H1 (cell line): ENCODE results near the gene PPFIA2. TPM values are rescaled to one million over a fixed set of nuclear protein-coding genes. Genes with fewer than 3 reads are reported as not detected.

Experiments used
- CTCF ChIA-PET: fragments of 300-600 bp; sonication (Branson Sonifier 250); formaldehyde crosslinking; loops from one replicate; lab custom pipeline; 2021; ENCODE audit not compliant: partially characterized antibody; lab: Charles Lee
- POLR2A ChIA-PET: fragments of 300-600 bp; sonication (Branson Sonifier 250); formaldehyde crosslinking; loops from one replicate; lab custom pipeline; 2021; ENCODE audit warnings: inconsistent platforms; ENCODE audit not compliant: partially characterized antibody; lab: Charles Lee
- DNase-seq, 2 experiments: peaks; one replicate each; pipeline versions ENCODE4 v3.0.0 to v3.0.0-alpha.2; 2010 to 2022; ENCODE audit warnings: low spot score in 2 of 2, low read depth in 1 of 2, mixed read lengths in 1 of 2
- FAIRE-seq: peaks from 2 replicates; lab custom pipeline; 2011; peaks lifted over from hg19 to GRCh38; lab: Jason Lieb, UNC
- H2AFZ ChIP-seq: 2 replicates; pipeline ENCODE4 v1.8.1; 2012; ENCODE audit warnings: low read length, inconsistent platforms
- H2AK5ac ChIP-seq: 2 replicates; pipeline ENCODE4 v1.6.1; 2013; ENCODE audit warnings: low read depth, low read length
- H2BK120ac ChIP-seq: replicated peaks from 2 replicates; pipeline ENCODE3; 2013; ENCODE audit warnings: low read depth, low read length, inconsistent platforms
- H2BK12ac ChIP-seq: 2 replicates; pipeline ENCODE4 v1.6.1; 2013; ENCODE audit warnings: low read depth, low read length
- H2BK15ac ChIP-seq: 2 replicates; pipeline ENCODE4 v1.6.1; 2013; ENCODE audit warnings: low read length
- H2BK20ac ChIP-seq: 2 replicates; pipeline ENCODE4 v1.6.1; 2013; ENCODE audit warnings: low read length
- H2BK5ac ChIP-seq: 2 replicates; pipeline ENCODE4 v1.6.1; 2013; ENCODE audit warnings: low read depth, low read length
- H3K14ac ChIP-seq: 2 replicates; pipeline ENCODE4 v1.6.1; 2013; ENCODE audit warnings: inconsistent platforms; ENCODE audit not compliant: insufficient read length
- H3K18ac ChIP-seq: 2 replicates; pipeline ENCODE4 v1.6.1; 2013; ENCODE audit warnings: low read length; ENCODE audit errors: extremely low read depth
- H3K23ac ChIP-seq: 2 replicates; pipeline ENCODE4 v1.6.1; 2013; ENCODE audit warnings: inconsistent platforms; ENCODE audit not compliant: insufficient read length
- H3K23me2 ChIP-seq: 2 replicates; pipeline ENCODE4 v1.6.1; 2013; ENCODE audit warnings: low read depth, low read length
- H3K27ac ChIP-seq: 2 replicates; pipeline ENCODE4 v1.6.1; 2011; ENCODE audit warnings: low read depth, low read length, inconsistent platforms
- H3K27me3 ChIP-seq, 4 experiments: replicated peaks in 1 of 4; 1 replicate in 1 of 4; 2 replicates in 3 of 4; pipeline versions ENCODE4 v1.6.1 to v1.8.1; 2011 to 2013; ENCODE audit warnings: low read length in 3 of 4, mild to moderate bottlenecking in 3 of 4, inconsistent platforms in 2 of 4, mixed read lengths in 2 of 4, moderate library complexity in 1 of 4; ENCODE audit not compliant: control insufficient read depth in 3 of 4, insufficient read depth in 3 of 4; ENCODE audit errors: extremely low read depth in 1 of 4
- H3K36me3 ChIP-seq, 4 experiments: 2 replicates each; pipeline versions ENCODE4 v1.6.1 to v1.8.1; 2011 to 2013; ENCODE audit warnings: mild to moderate bottlenecking in 4 of 4, low read length in 3 of 4, moderate library complexity in 2 of 4, control low read depth in 1 of 4, inconsistent platforms in 1 of 4; ENCODE audit not compliant: insufficient read depth in 4 of 4, control insufficient read depth in 2 of 4
- H3K4ac ChIP-seq: replicated peaks from 2 replicates; pipeline ENCODE3; 2013; ENCODE audit warnings: low read length, low read depth, mixed read lengths, inconsistent platforms; ENCODE audit not compliant: insufficient read length
- H3K4me1 ChIP-seq, 4 experiments: replicated peaks in 1 of 4; 1 replicate in 1 of 4; 2 replicates in 3 of 4; pipeline versions ENCODE4 v1.6.1 to v1.8.1; 2011 to 2013; ENCODE audit warnings: low read length in 3 of 4, inconsistent platforms in 2 of 4, mixed read lengths in 1 of 4; ENCODE audit not compliant: insufficient read depth in 4 of 4, control insufficient read depth in 3 of 4
- H3K4me2 ChIP-seq, 2 experiments: 2 replicates each; pipeline versions ENCODE4 v1.6.1 to v1.8.1; 2011 to 2013; ENCODE audit warnings: low read depth in 2 of 2, low read length in 2 of 2, control low read depth in 1 of 2, inconsistent platforms in 1 of 2, mild to moderate bottlenecking in 1 of 2; ENCODE audit not compliant: insufficient read depth in 1 of 2
- H3K4me3 ChIP-seq, 4 experiments: fragments of 200-600, 300-600 bp in 1 of 4; sonication (generic), shearing (Covaris generic), sonication (Bioruptor Twin) in 1 of 4; 2 replicates each; pipeline versions ENCODE4 v1.5.1 to v1.8.1; 2011 to 2016; ENCODE audit warnings: low read length in 4 of 4, low read depth in 3 of 4, control low read depth in 2 of 4, inconsistent platforms in 2 of 4, mild to moderate bottlenecking in 2 of 4, mixed read lengths in 1 of 4, moderate library complexity in 1 of 4; ENCODE audit not compliant: insufficient read depth in 2 of 4; ENCODE audit errors: extremely low read depth in 1 of 4
- H3K56ac ChIP-seq: replicated peaks from 2 replicates; pipeline ENCODE3; 2013; ENCODE audit warnings: low read depth, mild to moderate bottlenecking, mixed read lengths, low read length, inconsistent platforms; ENCODE audit not compliant: insufficient read length
- H3K79me1 ChIP-seq: 2 replicates; pipeline ENCODE4 v1.6.1; 2013; ENCODE audit warnings: low read depth, low read length, control low read depth
- H3K79me2 ChIP-seq, 2 experiments: 2 replicates each; pipeline versions ENCODE4 v1.6.1 to v1.8.1; 2012 to 2013; ENCODE audit warnings: low read length in 2 of 2, mild to moderate bottlenecking in 2 of 2, inconsistent platforms in 1 of 2; ENCODE audit not compliant: insufficient read depth in 2 of 2, control insufficient read depth in 1 of 2
- H3K9ac ChIP-seq, 4 experiments: replicated peaks in 1 of 4; 1 replicate in 1 of 4; 2 replicates in 3 of 4; pipeline versions ENCODE4 v1.6.1 to v1.8.1; 2011 to 2013; ENCODE audit warnings: low read depth in 3 of 4, low read length in 3 of 4, control low read depth in 2 of 4, mild to moderate bottlenecking in 2 of 4, moderate library complexity in 2 of 4, inconsistent platforms in 1 of 4; ENCODE audit errors: extremely low read depth in 1 of 4
- H3K9me3 ChIP-seq, 2 experiments: 2 replicates each; pipeline versions ENCODE4 v1.6.1 to v1.8.1; 2012 to 2013; ENCODE audit warnings: mild to moderate bottlenecking in 2 of 2, moderate library complexity in 2 of 2, control low read depth in 1 of 2, inconsistent platforms in 1 of 2, low read depth in 1 of 2, low read length in 1 of 2, mixed read lengths in 1 of 2; ENCODE audit not compliant: insufficient read depth in 2 of 2
- H4K20me1 ChIP-seq, 2 experiments: replicated peaks in 1 of 2; 2 replicates each; pipeline versions ENCODE3 to v1.8.1; 2011 to 2013; ENCODE audit warnings: inconsistent platforms in 2 of 2, low read length in 2 of 2, mild to moderate bottlenecking in 1 of 2; ENCODE audit not compliant: insufficient read depth in 2 of 2, control insufficient read depth in 1 of 2
- H4K5ac ChIP-seq: 2 replicates; pipeline ENCODE4 v1.6.1; 2013; ENCODE audit warnings: low read length, low read depth, mixed read lengths, inconsistent platforms; ENCODE audit not compliant: insufficient read length
- H4K8ac ChIP-seq: 2 replicates; pipeline ENCODE4 v1.8.0; 2013; ENCODE audit warnings: mild to moderate bottlenecking, moderate library complexity, low read length, inconsistent platforms; ENCODE audit not compliant: insufficient read depth; ENCODE audit errors: extremely low read depth
- H4K91ac ChIP-seq: replicated peaks from 2 replicates; pipeline ENCODE3; 2013; ENCODE audit warnings: low read length, mixed read lengths, inconsistent platforms; ENCODE audit not compliant: insufficient read length
- CEBPB ChIP-seq: IDR thresholded peaks from 2 replicates; pipeline ENCODE4 v1.6.1; 2012; ENCODE audit warnings: low read depth, low read length
- CHD2 ChIP-seq: IDR thresholded peaks from 2 replicates; pipeline ENCODE4 v1.6.1; 2012; ENCODE audit warnings: low read length, improper control_type of control experiment
- HDAC6 ChIP-seq: IDR thresholded peaks from one replicate; pipeline ENCODE4 v1.7.1; 2012; ENCODE audit warnings: low read depth, mild to moderate bottlenecking, inconsistent platforms, low read length, moderate library complexity
- JUN ChIP-seq: IDR thresholded peaks from 2 replicates; pipeline ENCODE4 v1.6.1; 2011; ENCODE audit warnings: low read depth, mild to moderate bottlenecking, improper control_type of control experiment, low read length
- KDM1A ChIP-seq: fragments of 200-600, 300-600 bp; sonication (generic); IDR thresholded peaks from 2 replicates; pipeline ENCODE4 v1.7.1; 2016; ENCODE audit warnings: mild to moderate bottlenecking, low read length, borderline replicate concordance
- MAFK ChIP-seq: IDR thresholded peaks from 2 replicates; pipeline ENCODE4 v1.6.1; 2012; ENCODE audit warnings: low read depth, mild to moderate bottlenecking, improper control_type of control experiment, low read length
- NANOG ChIP-seq: IDR thresholded peaks from 2 replicates; pipeline ENCODE4 v1.6.1; 2011; ENCODE audit warnings: low read length, low read depth, mild to moderate bottlenecking, inconsistent platforms; ENCODE audit not compliant: insufficient read depth, poor library complexity, severe bottlenecking
- NRF1 ChIP-seq: IDR thresholded peaks from 2 replicates; pipeline ENCODE4 v1.6.1; 2011; ENCODE audit warnings: mild to moderate bottlenecking, low read depth, low read length, improper control_type of control experiment
- TBP ChIP-seq: IDR thresholded peaks from 2 replicates; pipeline ENCODE4 v1.6.1; 2011; ENCODE audit warnings: low read depth, low read length, improper control_type of control experiment
- WGBS, 2 experiments: shearing (Covaris generic) in 1 of 2; methylation state at CpG; one replicate each; pipeline versions ENCODE4 v1.1.6 to v1.1.7; 2013 to 2015; ENCODE audit warnings: low lambda C conversion rate in 2 of 2, mixed read lengths in 2 of 2, inconsistent platforms in 1 of 2, low coverage in 1 of 2, missing lambda C conversion rate in 1 of 2; ENCODE audit not compliant: insufficient replicate concordance in 2 of 2, insufficient coverage in 1 of 2, insufficient read length in 1 of 2; ENCODE audit errors: extremely low coverage in 1 of 2, missing lambda C conversion rate in 1 of 2; 5-methylcytosine and 5-hydroxymethylcytosine counted together
- polyA plus RNA-seq, 7 experiments: library from polyadenylated mRNA; depleted of rRNA in 3 of 7; stranded (reverse) in 5 of 7; unstranded in 2 of 7; fragments of >200 nt in 5 of 7; fragments of 200-250 nt in 2 of 7; gene quantifications; 1 replicate in 5 of 7; 2 replicates in 1 of 7; 4 replicates in 1 of 7; pipeline versions ENCODE4 v1.2.1 to v1.2.3, GENCODE V29; 2011 to 2013; ENCODE audit warnings: missing spikeins in 2 of 7, mixed read lengths in 2 of 7
- total RNA-seq: library from RNA; stranded (reverse); fragmentation: NEBNext Ultra II Directional; extraction: Animal tissue kit (Norgen Biotek cat#: 25700); gene quantifications from 2 replicates; pipeline ENCODE4 v1.2.1, GENCODE V29; 2021
- TF ChIP-seq, protein P1 (sequence below): IDR thresholded peaks from 2 replicates; pipeline ENCODE4 v1.6.1; 2011; ENCODE audit warnings: low read length, improper control_type of control experiment
- TF ChIP-seq, protein P2 (sequence below): IDR thresholded peaks from 2 replicates; pipeline ENCODE4 v1.6.1; 2011; ENCODE audit warnings: low read depth, mild to moderate bottlenecking, low read length; ENCODE audit not compliant: insufficient read depth

The PPFIA2 gene
- total and polyA plus RNA-seq, 2 of the 8 experiments (the other 6 are each of a cell fraction or from before 2014, with no cell fraction given): 1.2 to 1.8 TPM

DNA sequence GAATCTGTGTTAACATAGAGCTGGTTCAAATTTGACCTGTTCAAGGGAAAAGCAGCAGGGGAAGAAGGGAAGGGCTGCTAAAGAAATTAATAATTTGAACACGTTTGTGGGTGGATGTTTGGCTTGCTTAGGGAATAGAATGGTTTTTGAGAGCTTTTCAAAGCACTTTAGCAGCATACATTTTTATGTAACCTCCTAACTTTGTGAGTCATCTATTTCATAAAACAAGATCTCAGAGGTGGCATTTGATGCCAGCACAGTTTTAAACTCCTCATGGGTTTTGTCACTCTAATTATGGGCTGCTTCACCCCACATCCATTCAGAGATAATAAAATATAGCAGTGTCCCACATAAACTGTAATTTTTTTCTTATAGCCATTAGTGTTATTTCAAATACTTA lies 537.5 kb downstream of the PPFIA2 start:
- Histone ChIP-seq H4K5ac (no peak overlapping the region), H3K27me3 (no peaks in the 10 kb centered on the region), H3K23me2 (no peaks in the 10 kb centered on the region), H2BK5ac (no peak overlapping the region), H2AK5ac (no peak overlapping the region), H2BK20ac (no peak overlapping the region), H3K56ac (no peak overlapping the region), H3K14ac (no peak overlapping the region), H3K27ac (no peak overlapping the region), H4K91ac (no peak overlapping the region), H3K4me2 (no peak overlapping the region), H3K4me3 (no peak overlapping the region), H2AFZ (no peak overlapping the region), H4K20me1 (no peaks in the 10 kb centered on the region), H3K79me1 (no peaks in the 10 kb centered on the region), H2BK120ac (no peak overlapping the region), H3K23ac (no peak overlapping the region), H3K79me2 (no peaks in the 10 kb centered on the region), H3K9me3 (no peaks in the 10 kb centered on the region), H3K9ac (no peak overlapping the region), H2BK12ac (no peak overlapping the region), H3K36me3 (no peaks in the 10 kb centered on the region; a peak in 1 of 8 replicates), H3K18ac (no peak overlapping the region), H4K8ac (no peak overlapping the region), H3K4me1 (no peaks in the 10 kb centered on the region), H3K4ac (no peak overlapping the region), H2BK15ac (no peak overlapping the region)
- ChIA-PET CTCF (interaction anchor here (0.6 kb wide), 1 partner anchor 283 kb away, joined by 3 read pairs; no protein-coding TSS in a partner anchor), POLR2A (no interaction called here)
- WGBS, 2 experiments: 57% methylated on average over 1 of the region's 1 CpG; no CpG with 5 or more reads in 1 of the 2 experiments
- FAIRE-seq (no peak), DNase-seq (no peak)
- TF ChIP-seq TBP (no peak), NRF1 (no peak), HDAC6 (no peak), NANOG (no peak), JUN (no peak), CHD2 (no peak), KDM1A (no peak), CEBPB (no peak), MAFK (no peak)
- TF ChIP-seq, protein P1, sequence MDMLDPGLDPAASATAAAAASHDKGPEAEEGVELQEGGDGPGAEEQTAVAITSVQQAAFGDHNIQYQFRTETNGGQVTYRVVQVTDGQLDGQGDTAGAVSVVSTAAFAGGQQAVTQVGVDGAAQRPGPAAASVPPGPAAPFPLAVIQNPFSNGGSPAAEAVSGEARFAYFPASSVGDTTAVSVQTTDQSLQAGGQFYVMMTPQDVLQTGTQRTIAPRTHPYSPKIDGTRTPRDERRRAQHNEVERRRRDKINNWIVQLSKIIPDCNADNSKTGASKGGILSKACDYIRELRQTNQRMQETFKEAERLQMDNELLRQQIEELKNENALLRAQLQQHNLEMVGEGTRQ: no peak
- TF ChIP-seq, protein P2, sequence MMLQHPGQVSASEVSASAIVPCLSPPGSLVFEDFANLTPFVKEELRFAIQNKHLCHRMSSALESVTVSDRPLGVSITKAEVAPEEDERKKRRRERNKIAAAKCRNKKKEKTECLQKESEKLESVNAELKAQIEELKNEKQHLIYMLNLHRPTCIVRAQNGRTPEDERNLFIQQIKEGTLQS: no peak
